HepG2 (cell line): ENCODE measurements around the gene GGA1. TPM values are rescaled to one million over a fixed set of nuclear protein-coding genes. Genes with fewer than 3 reads are reported as not detected.

Experiments
- DDIT3 ChIP-seq: sonication (generic); formaldehyde crosslinking; IDR thresholded peaks from 2 replicates; pipeline ENCODE4 v1.4.0; 2020; ENCODE audit warnings: mild to moderate bottlenecking, missing genetic modification reagents
- EP300 ChIP-seq, 3 experiments: sonication (generic) in 1 of 3; formaldehyde crosslinking in 1 of 3; IDR thresholded peaks; 2 replicates each; pipeline versions ENCODE4 v1.5.1 to v1.6.1; 2011 to 2020; ENCODE audit warnings: low read depth in 2 of 3, low read length in 2 of 3, borderline replicate concordance in 1 of 3, improper control_type of control experiment in 1 of 3, mild to moderate bottlenecking in 1 of 3, missing genetic modification reagents in 1 of 3, moderate library complexity in 1 of 3
- GABPA ChIP-seq, 2 experiments: IDR thresholded peaks; 2 replicates each; pipeline ENCODE4 v1.6.1; 2011 to 2016; ENCODE audit warnings: low read depth in 2 of 2, low read length in 1 of 2, missing biosample characterization in 1 of 2, missing genetic modification characterization in 1 of 2
- HES4 ChIP-seq: sonication (generic); formaldehyde crosslinking; IDR thresholded peaks from 2 replicates; pipeline ENCODE4 v1.9.0; 2021; ENCODE audit warnings: mild to moderate bottlenecking, missing genetic modification reagents, borderline replicate concordance
- KAT2B ChIP-seq: fragments of 150-350 bp; IDR thresholded peaks from 2 replicates; pipeline ENCODE4 v1.6.1; 2014; ENCODE audit warnings: low read depth, low read length, borderline replicate concordance
- ZBTB8A ChIP-seq: sonication (generic); formaldehyde crosslinking; IDR thresholded peaks from 2 replicates; pipeline ENCODE4 v1.4.0; 2020; ENCODE audit warnings: mild to moderate bottlenecking, low read depth, missing genetic modification reagents, borderline replicate concordance
- ZC3H4 ChIP-seq: sonication (generic); formaldehyde crosslinking; IDR thresholded peaks from 2 replicates; pipeline ENCODE4 v1.4.0; 2020; ENCODE audit warnings: missing genetic modification reagents, borderline replicate concordance
- ZNF543 ChIP-seq: sonication (generic); formaldehyde crosslinking; IDR thresholded peaks from 2 replicates; pipeline ENCODE4 v1.4.0; 2020; ENCODE audit warnings: mild to moderate bottlenecking, missing genetic modification reagents
- polyA plus RNA-seq, 8 experiments: library from polyadenylated mRNA; depleted of rRNA in 3 of 8; stranded (reverse) in 7 of 8; unstranded in 1 of 8; fragments of >200 nt; fragmentation: Illumina TruSeq in 4 of 8; extraction: Trizol in 4 of 8; gene quantifications; 2 replicates each; pipeline versions ENCODE4 v1.2.1 to v1.2.3, GENCODE V29; 2011 to 2016; ENCODE audit warnings: low read depth in 4 of 8, missing spikeins in 1 of 8, mixed read lengths in 1 of 8; ENCODE audit not compliant: insufficient read depth in 1 of 8
- total RNA-seq, 5 experiments: library from RNA; depleted of rRNA; stranded (reverse); fragments of >200 nt; fragmentation: Illumina TruSeq; extraction: Trizol; gene quantifications; 2 replicates each; pipeline ENCODE4 v1.2.3, GENCODE V29; 2016; ENCODE audit warnings: low read depth in 1 of 5
- TF ChIP-seq, protein P1 (sequence below): sonication (generic); formaldehyde crosslinking; IDR thresholded peaks from 2 replicates; pipeline ENCODE4 v1.4.0; 2020; ENCODE audit warnings: mild to moderate bottlenecking, missing genetic modification reagents, borderline replicate concordance
- TF ChIP-seq, protein P2 (sequence below): sonication (generic); formaldehyde crosslinking; IDR thresholded peaks from 2 replicates; pipeline ENCODE4 v1.5.0; 2020; ENCODE audit warnings: missing genetic modification reagents
- TF ChIP-seq, protein P3 (sequence below): sonication (generic); formaldehyde crosslinking; IDR thresholded peaks from 2 replicates; pipeline ENCODE4 v1.9.0; 2021; ENCODE audit warnings: missing genetic modification reagents, borderline replicate concordance
- TF ChIP-seq, protein P4 (sequence below): sonication (generic); formaldehyde crosslinking; IDR thresholded peaks from 2 replicates; pipeline ENCODE4 v1.9.0; 2021; ENCODE audit warnings: missing genetic modification reagents, borderline replicate concordance
- TF ChIP-seq, protein P5 (sequence below): sonication (generic); formaldehyde crosslinking; IDR thresholded peaks from 2 replicates; pipeline ENCODE4 v1.9.0; 2021; ENCODE audit warnings: missing genetic modification reagents, mild to moderate bottlenecking, borderline replicate concordance

The GGA1 gene
- total and polyA plus RNA-seq, 2 of the 13 experiments (the other 11 are each of a cell fraction or from before 2014, with no cell fraction given): 29.1 to 87.2 TPM

DNA sequence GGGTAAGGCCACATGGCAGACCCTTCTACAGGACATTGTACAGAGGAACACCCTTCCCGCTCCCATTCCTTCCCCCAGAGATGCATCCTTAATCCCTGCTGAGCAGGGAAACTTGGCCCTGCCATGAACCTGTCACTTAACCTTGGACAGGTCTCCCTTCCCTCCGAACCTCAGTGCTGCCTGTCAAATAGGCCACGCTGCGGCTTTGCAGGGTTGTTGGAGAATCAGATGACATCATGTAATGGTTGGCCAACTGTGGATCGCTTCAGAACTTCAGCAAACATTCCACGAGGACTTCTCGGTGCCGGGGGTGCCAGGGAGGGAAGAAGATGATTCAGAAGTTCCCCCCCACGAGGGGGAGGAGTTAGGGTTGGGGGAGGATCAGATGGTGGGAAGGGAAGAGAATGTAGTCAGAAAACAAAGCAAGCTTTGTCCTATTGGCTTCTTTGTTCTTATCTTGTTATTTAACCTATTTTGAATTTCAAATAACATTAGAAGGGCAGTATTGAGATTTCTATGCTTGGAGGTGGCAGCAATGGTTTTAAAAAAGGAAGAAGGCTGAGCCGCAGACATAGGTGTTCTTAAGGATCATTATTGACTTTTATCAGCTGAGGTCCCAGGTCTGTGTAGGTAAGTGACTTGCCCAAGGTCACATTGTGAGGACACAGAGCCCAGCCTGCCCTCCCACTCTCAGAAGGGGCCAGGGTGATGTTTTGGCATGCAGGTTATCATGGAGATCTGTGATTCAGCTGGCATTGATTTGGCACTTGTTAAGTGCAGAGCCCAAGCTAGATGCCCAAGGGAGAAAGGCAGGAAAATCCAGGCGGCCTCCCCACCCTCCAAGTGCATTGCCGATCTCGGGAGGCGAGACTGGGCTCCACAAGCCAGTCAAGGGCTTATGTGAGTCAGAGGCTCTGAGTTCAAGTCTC, 45.2 kb upstream of the GGA1 start (continued):
- TF ChIP-seq, protein P1, sequence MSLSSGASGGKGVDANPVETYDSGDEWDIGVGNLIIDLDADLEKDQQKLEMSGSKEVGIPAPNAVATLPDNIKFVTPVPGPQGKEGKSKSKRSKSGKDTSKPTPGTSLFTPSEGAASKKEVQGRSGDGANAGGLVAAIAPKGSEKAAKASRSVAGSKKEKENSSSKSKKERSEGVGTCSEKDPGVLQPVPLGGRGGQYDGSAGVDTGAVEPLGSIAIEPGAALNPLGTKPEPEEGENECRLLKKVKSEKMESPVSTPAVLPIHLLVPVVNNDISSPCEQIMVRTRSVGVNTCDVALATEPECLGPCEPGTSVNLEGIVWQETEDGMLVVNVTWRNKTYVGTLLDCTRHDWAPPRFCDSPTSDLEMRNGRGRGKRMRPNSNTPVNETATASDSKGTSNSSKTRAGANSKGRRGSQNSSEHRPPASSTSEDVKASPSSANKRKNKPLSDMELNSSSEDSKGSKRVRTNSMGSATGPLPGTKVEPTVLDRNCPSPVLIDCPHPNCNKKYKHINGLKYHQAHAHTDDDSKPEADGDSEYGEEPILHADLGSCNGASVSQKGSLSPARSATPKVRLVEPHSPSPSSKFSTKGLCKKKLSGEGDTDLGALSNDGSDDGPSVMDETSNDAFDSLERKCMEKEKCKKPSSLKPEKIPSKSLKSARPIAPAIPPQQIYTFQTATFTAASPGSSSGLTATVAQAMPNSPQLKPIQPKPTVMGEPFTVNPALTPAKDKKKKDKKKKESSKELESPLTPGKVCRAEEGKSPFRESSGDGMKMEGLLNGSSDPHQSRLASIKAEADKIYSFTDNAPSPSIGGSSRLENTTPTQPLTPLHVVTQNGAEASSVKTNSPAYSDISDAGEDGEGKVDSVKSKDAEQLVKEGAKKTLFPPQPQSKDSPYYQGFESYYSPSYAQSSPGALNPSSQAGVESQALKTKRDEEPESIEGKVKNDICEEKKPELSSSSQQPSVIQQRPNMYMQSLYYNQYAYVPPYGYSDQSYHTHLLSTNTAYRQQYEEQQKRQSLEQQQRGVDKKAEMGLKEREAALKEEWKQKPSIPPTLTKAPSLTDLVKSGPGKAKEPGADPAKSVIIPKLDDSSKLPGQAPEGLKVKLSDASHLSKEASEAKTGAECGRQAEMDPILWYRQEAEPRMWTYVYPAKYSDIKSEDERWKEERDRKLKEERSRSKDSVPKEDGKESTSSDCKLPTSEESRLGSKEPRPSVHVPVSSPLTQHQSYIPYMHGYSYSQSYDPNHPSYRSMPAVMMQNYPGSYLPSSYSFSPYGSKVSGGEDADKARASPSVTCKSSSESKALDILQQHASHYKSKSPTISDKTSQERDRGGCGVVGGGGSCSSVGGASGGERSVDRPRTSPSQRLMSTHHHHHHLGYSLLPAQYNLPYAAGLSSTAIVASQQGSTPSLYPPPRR (CRISPR knock-in tag): peak; percentile 60; the same call in 1 of the 2 replicates
- TF ChIP-seq, protein P2, sequence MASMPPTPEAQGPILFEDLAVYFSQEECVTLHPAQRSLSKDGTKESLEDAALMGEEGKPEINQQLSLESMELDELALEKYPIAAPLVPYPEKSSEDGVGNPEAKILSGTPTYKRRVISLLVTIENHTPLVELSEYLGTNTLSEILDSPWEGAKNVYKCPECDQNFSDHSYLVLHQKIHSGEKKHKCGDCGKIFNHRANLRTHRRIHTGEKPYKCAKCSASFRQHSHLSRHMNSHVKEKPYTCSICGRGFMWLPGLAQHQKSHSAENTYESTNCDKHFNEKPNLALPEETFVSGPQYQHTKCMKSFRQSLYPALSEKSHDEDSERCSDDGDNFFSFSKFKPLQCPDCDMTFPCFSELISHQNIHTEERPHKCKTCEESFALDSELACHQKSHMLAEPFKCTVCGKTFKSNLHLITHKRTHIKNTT (CRISPR knock-in tag): no peak
- TF ChIP-seq EP300 (IDR thresholded peaks at IDR 0.05; ENCODE audit: low read depth in 2 of 2, low read length in 2 of 2) (peak in 1 of 2 experiments; percentile 64; a peak in 1 of 4 replicates), EP300 (CRISPR knock-in tag; IDR thresholded peaks at IDR 0.05; ENCODE audit: borderline replicate concordance) (no peak), DDIT3 (CRISPR knock-in tag) (no peak), GABPA (IDR thresholded peaks at IDR 0.05; ENCODE audit: low read depth, low read length) (no peak), GABPA (CRISPR knock-in tag; IDR thresholded peaks at IDR 0.05; ENCODE audit: low read depth) (no peak), HES4 (CRISPR knock-in tag) (no peak), ZBTB8A (no peak), KAT2B (no peak), ZNF543 (CRISPR knock-in tag) (no peak), ZC3H4 (0 out of 2 replicates have a peak, but pooled peaks have one; percentile 26)
- TF ChIP-seq, protein P3, sequence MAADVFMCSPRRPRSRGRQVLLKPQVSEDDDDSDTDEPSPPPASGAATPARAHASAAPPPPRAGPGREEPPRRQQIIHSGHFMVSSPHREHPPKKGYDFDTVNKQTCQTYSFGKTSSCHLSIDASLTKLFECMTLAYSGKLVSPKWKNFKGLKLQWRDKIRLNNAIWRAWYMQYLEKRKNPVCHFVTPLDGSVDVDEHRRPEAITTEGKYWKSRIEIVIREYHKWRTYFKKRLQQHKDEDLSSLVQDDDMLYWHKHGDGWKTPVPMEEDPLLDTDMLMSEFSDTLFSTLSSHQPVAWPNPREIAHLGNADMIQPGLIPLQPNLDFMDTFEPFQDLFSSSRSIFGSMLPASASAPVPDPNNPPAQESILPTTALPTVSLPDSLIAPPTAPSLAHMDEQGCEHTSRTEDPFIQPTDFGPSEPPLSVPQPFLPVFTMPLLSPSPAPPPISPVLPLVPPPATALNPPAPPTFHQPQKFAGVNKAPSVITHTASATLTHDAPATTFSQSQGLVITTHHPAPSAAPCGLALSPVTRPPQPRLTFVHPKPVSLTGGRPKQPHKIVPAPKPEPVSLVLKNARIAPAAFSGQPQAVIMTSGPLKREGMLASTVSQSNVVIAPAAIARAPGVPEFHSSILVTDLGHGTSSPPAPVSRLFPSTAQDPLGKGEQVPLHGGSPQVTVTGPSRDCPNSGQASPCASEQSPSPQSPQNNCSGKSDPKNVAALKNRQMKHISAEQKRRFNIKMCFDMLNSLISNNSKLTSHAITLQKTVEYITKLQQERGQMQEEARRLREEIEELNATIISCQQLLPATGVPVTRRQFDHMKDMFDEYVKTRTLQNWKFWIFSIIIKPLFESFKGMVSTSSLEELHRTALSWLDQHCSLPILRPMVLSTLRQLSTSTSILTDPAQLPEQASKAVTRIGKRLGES (CRISPR knock-in tag): no peak
- TF ChIP-seq, protein P4, sequence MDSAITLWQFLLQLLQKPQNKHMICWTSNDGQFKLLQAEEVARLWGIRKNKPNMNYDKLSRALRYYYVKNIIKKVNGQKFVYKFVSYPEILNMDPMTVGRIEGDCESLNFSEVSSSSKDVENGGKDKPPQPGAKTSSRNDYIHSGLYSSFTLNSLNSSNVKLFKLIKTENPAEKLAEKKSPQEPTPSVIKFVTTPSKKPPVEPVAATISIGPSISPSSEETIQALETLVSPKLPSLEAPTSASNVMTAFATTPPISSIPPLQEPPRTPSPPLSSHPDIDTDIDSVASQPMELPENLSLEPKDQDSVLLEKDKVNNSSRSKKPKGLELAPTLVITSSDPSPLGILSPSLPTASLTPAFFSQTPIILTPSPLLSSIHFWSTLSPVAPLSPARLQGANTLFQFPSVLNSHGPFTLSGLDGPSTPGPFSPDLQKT: no peak
- TF ChIP-seq, protein P5, sequence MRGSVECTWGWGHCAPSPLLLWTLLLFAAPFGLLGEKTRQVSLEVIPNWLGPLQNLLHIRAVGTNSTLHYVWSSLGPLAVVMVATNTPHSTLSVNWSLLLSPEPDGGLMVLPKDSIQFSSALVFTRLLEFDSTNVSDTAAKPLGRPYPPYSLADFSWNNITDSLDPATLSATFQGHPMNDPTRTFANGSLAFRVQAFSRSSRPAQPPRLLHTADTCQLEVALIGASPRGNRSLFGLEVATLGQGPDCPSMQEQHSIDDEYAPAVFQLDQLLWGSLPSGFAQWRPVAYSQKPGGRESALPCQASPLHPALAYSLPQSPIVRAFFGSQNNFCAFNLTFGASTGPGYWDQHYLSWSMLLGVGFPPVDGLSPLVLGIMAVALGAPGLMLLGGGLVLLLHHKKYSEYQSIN (CRISPR knock-in tag): no peak
